ENCODE data around the gene TMEM106A.
"Not testable (repeated sequence)": the region's sequence is repeated elsewhere in the genome, so short reads cannot be mapped to it uniquely, and the experiment has no call there.

TMEM106A gene, protein sequence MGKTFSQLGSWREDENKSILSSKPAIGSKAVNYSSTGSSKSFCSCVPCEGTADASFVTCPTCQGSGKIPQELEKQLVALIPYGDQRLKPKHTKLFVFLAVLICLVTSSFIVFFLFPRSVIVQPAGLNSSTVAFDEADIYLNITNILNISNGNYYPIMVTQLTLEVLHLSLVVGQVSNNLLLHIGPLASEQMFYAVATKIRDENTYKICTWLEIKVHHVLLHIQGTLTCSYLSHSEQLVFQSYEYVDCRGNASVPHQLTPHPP

DNA sequence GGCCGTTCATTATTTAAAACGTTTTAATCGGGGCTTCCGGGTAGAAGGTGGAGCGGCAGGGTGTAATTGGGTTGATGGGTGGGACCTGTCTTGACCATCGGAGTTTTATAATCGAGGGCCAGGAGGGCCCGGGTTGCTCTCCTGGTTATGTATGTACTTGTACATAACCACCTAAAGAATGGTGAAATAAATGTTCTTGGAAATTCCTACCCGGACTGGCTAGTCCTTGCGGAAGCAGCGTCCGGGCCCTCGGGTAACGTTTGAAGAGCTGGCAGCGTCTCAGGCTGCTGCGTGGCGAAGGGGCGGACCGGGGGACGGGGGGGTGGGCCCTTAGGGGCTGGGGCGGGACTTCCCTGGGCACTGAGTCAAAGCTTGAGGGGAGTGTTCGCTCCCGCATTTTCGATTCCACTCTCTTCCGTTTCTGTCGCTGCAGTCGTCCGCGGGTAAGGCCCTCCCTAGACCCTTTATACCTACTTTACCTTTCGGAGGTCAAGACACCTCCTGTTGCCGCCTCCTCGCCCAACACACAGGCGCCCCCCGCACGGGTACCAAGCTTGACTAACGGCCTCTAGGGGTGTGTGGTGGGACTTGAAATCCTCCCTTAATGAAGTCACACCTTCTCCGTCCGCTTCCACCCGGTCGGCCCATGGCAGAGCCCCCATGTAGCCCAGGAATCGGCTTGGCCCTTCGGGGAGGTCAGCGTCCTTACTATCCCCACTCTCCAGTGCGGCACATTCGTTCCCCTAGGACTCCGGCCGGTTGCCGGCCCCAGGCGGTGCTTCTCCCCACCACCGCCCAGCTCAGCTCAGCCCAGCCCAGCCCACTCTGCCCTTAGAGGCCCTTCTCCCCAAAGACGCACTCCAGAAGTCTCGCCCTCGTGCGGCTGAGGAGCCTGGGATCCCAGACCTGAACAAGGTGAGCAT, at the start of gene TMEM106A:
Gene TMEM106A, plus strand, starts transcription at position 396 of the 923 bp plus-strand sequence. CDS start 1,167 bp downstream, outside the sequence.
- Mint-ChIP-seq H3K27ac (peak within 1 kb of the TSS; percentile 97), H3K9me3 (no peaks in the 10 kb centered on the region), H3K4me3 (peak within 1 kb of the TSS; percentile 97), H3K36me3 (peaks cover 56% of the 10 kb centered on the region), H3K4me1 (peaks cover 38% of the 10 kb centered on the region)
- peak; percentile 94 for ATAC-seq
- peak; percentile 55 to 87 for DNase-seq (ENCODE audit: low spot score in 2 of 2)

DNA sequence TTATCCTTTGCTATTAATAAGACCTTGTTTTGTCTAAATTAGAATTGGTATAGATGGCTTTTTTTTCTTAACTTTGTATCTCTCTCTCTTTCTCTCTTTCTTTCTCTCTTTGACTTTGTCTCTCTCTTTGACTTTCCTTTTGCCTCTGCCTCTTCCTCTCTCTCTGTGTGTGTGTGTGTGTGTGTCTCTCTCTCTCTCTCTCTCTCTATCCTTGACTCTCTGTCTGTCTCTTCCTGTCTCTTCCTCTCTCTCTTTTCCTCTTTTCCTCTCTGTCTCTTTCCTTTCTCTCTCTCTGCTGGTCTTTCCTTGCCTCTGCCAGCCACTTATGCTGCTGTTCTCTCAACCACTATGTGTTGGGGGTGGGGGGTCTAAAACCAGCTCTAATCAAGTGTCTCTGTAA, 45.7 kb upstream of the TMEM106A start:
- peaks cover 29% of the 10 kb centered on the region for H3K36me3 Mint-ChIP-seq
- H3K4me1 Mint-ChIP-seq = peaks cover 15% of the 10 kb centered on the region
- H3K27ac Mint-ChIP-seq = peak overlapping the region; percentile 57
- not testable (repeated sequence) for DNase-seq (ENCODE audit: low spot score in 2 of 2); ATAC-seq; H3K4me3 Mint-ChIP-seq; H3K9me3 Mint-ChIP-seq

DNA sequence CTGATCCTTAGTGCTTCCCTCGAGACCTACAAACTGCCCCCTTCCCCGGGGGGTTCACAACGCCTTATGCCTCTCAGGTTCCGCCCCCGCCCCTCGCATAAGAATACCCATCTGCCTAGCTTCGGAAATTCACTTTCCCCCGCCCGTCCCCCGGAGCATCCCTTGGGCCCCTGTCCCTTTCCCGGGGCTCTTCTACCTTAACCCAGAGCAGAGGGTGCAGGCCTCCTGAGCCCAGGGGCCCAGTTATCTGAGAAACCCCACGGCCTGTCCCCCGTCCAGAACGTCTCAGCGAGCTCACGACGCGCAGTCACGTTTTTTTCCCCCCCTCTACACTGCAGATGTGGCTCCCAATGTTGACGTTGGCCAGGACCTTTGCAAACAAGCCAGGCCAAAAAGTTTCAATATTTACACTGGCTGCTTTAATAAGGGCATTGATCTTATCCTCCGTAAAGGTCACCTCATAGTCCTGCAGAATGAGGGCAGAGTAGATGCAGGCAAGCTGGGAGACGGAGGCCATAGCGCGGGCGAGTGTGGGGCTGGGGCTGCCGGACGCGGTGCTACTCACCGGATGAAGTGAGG, 42.0 kb upstream of the TMEM106A start:
- Mint-ChIP-seq H3K9me3 (no peaks in the 10 kb centered on the region), H3K27ac (no peak overlapping the region), H3K4me3 (no peak overlapping the region), H3K36me3 (peaks cover 25% of the 10 kb centered on the region), H3K4me1 (peaks cover 25% of the 10 kb centered on the region)
- ATAC-seq (peak; percentile 41), DNase-seq (ENCODE audit: low spot score in 2 of 2) (peak in 1 of 2 donors; percentile 4)

DNA sequence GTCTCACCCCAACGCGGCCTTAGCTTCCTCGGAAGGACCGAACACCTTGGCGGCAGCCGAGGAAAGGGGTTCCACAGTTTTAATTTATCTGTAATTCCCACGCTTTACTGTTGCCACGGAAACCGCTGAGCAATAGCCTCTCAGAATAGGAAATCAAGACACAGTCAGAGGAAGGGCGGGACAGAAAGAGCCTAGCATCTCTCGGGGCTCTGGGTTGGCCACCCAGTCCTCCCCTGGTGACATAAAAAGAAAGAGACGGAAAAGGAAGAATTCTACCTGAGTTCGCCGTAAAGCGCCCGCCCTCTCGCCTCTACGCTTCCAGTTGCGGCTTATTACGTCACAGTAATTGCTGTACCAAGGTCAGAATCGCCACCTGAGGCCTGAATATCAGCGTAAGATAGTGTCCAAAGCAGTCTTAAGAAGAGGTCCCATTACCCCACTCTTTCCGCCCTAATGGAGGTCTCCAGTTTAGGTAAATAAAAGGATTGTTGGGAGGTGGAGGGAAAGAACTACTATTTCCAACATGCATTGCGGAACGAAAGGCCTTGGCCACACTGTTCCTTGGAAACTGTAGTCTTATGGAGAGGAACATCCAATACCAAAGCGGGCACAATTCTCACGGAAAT, 41.4 kb upstream of the TMEM106A start:
- H3K36me3 Mint-ChIP-seq = peaks cover 26% of the 10 kb centered on the region
- peak; percentile 72 to 90 for DNase-seq (ENCODE audit: low spot score in 2 of 2)
- ATAC-seq = peak; percentile 90
- no peaks in the 10 kb centered on the region for H3K9me3 Mint-ChIP-seq
- no peak overlapping the region for H3K4me3 Mint-ChIP-seq
- H3K27ac Mint-ChIP-seq = no peak overlapping the region
- peaks cover 26% of the 10 kb centered on the region for H3K4me1 Mint-ChIP-seq

DNA sequence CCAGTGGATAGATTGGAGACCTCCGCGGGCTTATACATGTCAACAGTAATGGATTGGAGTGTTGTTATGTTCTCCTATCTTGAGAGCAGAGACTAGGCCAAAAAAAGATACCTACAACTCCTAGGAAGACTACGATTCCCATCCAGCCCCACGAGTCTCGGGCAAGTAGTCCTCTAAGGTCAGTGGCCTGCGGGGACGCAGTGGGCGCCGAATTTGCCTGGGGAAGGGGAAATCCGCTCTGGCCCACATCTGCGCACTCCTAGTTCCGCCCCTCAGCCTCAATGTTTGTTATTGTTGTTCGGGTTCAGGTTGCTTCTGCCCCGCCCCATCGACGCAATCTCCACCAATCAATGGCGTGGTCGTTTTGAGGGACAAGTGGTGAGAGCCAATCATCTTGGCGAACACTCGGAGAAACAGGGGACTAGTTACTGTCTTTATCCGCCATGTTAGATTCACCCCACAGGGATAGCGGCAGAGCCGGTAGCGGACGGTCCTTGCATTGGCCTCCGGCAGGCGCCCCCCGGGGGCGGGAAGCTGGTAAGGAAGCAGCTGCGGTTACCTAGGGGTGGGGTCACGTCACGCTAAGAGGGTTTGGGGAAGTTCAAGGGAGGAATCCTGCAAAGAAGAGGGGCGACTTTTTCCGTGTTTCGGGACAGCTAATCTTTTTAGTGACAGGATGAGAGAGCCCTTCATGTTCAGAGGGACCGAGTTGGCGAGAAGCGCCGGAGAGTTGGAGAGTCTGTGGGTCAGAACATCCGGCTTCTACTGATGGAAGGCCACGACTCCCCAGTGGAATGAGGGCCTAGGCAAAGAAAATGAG, 40.7 kb upstream of the TMEM106A start, which contains the start of gene NBR1:
Gene NBR1, plus strand, starts transcription at position 449 of the 820 bp plus-strand sequence. CDS start 4,586 bp downstream, outside the sequence.
- Mint-ChIP-seq H3K4me1 (peaks cover 31% of the 10 kb centered on the region), H3K9me3 (no peaks in the 10 kb centered on the region), H3K4me3 (no peak within 1 kb of the TSS), H3K36me3 (peaks cover 27% of the 10 kb centered on the region), H3K27ac (no peak within 1 kb of the TSS)
- ATAC-seq (peak; percentile 89), DNase-seq (ENCODE audit: low spot score in 2 of 2) (peak; percentile 84 to 99)

DNA sequence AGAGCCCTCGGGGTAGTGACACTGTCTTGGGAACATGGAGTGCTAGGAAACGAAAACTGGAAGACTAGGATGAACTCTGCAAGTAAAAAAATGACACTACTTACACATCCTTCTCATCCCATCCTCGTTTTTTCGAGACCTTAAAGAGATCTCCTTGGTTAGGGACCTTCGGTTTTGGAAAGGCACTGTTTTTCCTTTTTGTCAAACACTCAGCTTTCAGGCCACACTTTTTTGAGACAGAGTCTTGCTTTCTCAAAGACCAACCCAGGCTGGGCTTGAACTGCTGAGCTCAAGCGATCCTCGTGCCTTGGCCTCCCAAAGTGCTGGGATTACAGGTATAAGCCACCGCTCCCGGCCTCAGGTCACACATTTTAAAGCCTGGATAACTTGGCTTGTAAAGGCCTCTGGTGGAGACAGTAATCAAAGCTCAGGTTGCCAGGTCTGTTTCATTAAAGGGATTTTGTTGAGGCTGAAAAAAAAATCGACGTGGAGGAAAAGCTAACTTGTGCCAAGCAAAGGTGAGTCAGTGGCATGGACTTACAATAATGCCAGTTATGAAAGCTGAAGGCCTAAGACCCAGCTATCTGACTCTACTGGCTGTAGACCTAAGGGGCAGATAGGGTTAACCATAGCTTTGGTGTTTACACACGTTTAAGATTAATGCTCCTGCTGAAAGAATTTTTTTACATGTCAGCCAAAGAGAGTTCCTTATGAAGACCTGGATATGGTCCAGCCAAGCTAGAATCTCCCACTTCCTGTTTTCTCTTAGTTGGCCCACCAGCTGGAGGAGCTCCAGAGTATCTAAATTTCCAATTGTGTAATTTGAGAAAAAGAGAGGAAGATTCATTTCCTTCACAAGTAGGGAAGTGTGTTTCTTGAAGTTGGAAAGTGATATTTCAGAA, 39.8 kb upstream of the TMEM106A start:
- ATAC-seq = no peak

DNA sequence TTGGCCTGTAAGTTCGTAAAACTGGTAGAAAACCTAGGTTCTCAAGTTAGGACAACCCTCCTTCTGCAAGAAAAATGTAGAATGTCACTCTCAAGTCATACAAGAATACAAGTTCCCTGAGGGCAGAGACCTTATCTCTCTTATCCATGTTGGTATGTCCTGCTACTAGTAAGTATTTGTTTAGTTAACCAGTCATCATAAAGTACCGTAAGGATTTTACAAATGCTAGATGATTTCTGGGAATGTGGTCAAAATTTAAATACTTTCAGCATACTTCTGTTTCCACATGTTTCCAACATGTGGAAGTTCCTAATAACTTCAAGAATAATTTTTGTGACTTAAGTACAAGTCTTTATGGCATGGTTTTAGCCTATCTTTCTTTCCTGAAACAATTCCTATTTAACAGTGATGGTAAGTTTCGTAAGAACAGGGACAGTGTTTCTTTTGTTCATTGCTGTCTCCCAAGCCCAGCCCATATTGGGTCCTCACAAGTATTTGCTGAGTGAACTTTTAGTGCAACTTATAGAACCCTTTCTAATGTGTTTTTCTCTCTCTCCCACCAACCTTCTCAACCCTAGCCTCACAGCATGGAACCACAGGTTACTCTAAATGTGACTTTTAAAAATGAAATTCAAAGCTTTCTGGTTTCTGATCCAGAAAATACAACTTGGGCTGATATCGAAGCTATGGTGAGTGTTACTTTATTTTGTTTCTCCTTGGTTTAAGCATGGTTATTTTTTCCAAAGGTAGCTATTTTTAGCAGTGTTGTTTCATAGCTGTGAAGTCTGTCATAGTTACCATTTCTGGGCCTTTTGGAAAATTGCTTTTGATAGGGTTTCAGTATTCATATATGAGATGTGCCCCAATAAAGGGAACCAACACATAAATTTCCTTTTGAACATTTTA, 36.2 kb upstream of the TMEM106A start:
- Mint-ChIP-seq H3K27ac (peak overlapping the region; percentile 92), H3K9me3 (no peaks in the 10 kb centered on the region), H3K4me1 (peaks cover 29% of the 10 kb centered on the region), H3K36me3 (peaks cover 59% of the 10 kb centered on the region), H3K4me3 (peak overlapping the region; percentile 45)
- ATAC-seq (no peak), DNase-seq (ENCODE audit: low spot score in 2 of 2) (no peak)

More for the DNA sequence above, 39.8 kb upstream of the TMEM106A start:
- Mint-ChIP-seq H3K36me3 (peaks cover 27% of the 10 kb centered on the region), H3K27ac (no peak overlapping the region), H3K4me3 (no peak overlapping the region), H3K4me1 (peaks cover 31% of the 10 kb centered on the region), H3K9me3 (no peaks in the 10 kb centered on the region)
- peak in 1 of 2 donors; percentile 60 for DNase-seq (ENCODE audit: low spot score in 2 of 2)

DNA sequence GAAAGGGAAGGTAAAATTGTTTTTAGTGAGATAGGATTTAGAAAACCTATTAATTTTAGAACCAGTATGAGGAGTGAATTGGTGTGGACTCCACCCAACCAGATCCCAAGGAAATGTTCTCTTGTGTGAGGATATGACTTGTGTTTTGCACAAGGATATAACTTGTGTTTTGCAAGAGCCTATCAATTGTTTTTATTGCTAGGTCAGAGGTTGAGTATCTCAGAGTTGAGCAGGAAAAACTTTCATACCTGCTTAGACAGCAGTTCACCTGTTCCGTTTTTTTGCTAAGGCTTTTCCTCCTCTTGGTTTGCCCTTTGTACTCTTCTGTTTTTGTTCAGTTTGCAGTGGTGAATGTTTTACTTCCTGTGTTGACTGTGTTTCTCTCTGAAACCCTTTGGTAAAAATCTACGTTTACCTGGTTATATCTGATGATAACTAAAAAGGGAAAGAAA, 35.5 kb upstream of the TMEM106A start:
- Mint-ChIP-seq H3K4me3 (peak overlapping the region; percentile 45), H3K9me3 (no peaks in the 10 kb centered on the region), H3K4me1 (peaks cover 29% of the 10 kb centered on the region), H3K27ac (peak overlapping the region; percentile 92), H3K36me3 (peaks cover 66% of the 10 kb centered on the region)
- no peak for DNase-seq (ENCODE audit: low spot score in 2 of 2)
- no peak for ATAC-seq

DNA sequence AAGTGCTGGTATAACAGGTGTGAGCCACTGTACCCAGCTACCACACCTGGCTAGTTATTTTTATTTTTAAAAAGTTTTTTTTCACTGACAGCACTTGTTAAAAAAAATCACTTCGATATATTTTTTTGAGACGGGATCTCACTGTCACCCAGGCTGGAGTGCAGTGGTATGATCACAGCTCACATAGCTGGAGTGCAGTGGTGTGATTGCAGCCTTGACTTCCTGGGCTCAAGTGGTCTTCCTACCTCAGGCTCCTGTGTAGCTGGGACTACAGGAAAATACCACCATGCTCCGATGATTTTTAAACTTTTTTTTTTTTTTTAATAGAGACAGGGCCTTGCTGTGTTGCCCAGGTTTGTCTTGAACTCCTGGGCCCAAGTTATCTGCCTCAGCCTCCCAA, 27.8 kb upstream of the TMEM106A start:
- no peak overlapping the region for H3K27ac Mint-ChIP-seq
- DNase-seq (ENCODE audit: low spot score in 2 of 2) (no peak), ATAC-seq (no peak)
- no peak overlapping the region for H3K4me3 Mint-ChIP-seq
- no peaks in the 10 kb centered on the region for H3K4me1 Mint-ChIP-seq
- no peaks in the 10 kb centered on the region for H3K9me3 Mint-ChIP-seq
- H3K36me3 Mint-ChIP-seq = peaks cover 100% of the 10 kb centered on the region

DNA sequence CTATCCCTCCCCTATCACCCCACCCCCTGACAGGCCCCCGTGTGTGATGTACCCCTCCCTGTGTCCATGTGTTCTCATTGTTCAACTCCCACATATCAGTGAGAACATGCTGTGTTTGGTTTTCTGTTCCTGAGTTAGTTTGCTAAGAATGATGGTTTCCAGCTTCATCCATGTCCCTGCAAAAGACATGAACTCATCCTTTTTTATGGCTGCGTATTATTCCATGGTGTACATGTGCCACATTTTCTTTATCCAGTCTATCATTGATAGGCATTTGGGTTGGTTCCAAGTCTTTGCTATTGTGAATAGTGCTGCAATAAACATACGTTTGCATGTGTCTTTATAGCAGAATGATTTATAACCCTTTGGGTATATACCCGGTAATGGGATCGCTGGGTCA, 25.0 kb upstream of the TMEM106A start:
- H3K4me1 Mint-ChIP-seq; H3K4me3 Mint-ChIP-seq; H3K27ac Mint-ChIP-seq; H3K9me3 Mint-ChIP-seq; DNase-seq (ENCODE audit: low spot score in 2 of 2); ATAC-seq: not testable (repeated sequence)
- peaks cover 100% of the 10 kb centered on the region for H3K36me3 Mint-ChIP-seq

DNA sequence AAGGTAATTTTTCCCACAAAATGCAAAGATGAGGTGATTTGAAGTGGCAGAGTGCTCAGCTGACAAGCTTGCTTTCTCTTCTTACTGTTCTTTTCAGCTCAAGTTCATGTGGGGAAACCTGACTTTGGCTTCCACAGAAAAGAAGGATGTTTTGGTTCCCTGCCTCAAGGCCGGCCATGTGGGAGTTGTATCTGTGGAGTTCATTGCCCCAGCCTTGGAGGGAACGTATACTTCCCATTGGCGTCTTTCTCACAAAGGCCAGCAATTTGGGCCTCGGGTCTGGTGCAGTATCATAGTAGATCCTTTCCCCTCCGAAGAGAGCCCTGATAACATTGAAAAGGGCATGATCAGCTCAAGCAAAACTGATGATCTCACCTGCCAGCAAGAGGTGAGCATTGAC, 18.4 kb upstream of the TMEM106A start:
- H3K36me3 Mint-ChIP-seq = peaks cover 100% of the 10 kb centered on the region

DNA sequence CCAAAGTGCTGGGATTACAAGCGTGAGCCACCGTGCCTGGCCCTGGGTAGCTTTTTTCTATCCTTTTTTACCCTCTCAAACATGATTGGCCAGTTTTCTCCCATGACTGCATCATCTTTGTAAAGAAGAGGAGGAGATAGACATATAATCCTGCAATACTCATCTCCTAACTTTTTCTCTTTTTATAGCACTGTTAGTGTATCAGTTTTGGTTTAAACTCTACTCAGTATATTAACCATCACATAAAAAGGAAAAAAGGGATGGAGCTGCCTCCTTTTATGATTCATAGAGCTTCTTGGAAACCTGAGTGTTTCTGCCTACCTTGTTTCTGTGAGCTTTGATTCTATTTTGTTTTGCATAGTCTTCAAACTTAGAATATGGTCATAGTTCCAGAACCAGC, 12.0 kb upstream of the TMEM106A start:
- Mint-ChIP-seq H3K4me3 (no peak overlapping the region), H3K9me3 (no peaks in the 10 kb centered on the region), H3K4me1 (peaks cover 5% of the 10 kb centered on the region), H3K36me3 (peaks cover 100% of the 10 kb centered on the region), H3K27ac (peak overlapping the region; percentile 71)
- DNase-seq (ENCODE audit: low spot score in 2 of 2) (no peak), ATAC-seq (no peak)

More for the DNA sequence above, 18.4 kb upstream of the TMEM106A start:
- H3K4me1 Mint-ChIP-seq = peaks cover 5% of the 10 kb centered on the region
- H3K27ac Mint-ChIP-seq = no peak overlapping the region
- no peak for DNase-seq (ENCODE audit: low spot score in 2 of 2)
- ATAC-seq = no peak
- no peaks in the 10 kb centered on the region for H3K9me3 Mint-ChIP-seq
- no peak overlapping the region for H3K4me3 Mint-ChIP-seq
